Adrenal gland (tissue), 5 donors: Measurements from ENCODE around the gene ZNF224.

Experiments
- CTCF ChIP-seq, 6 experiments: fragments of 450-650 bp in 4 of 6; fragments of 200-600 bp in 2 of 6; sonication (generic) in 1 of 6; IDR thresholded peaks; 1 replicate in 5 of 6; 2 replicates in 1 of 6; pipeline versions ENCODE4 v1.5.1 to v1.8.0; 2016 to 2021; ENCODE audit warnings: antibody characterized with exemption in 6 of 6, mild to moderate bottlenecking in 2 of 6, moderate library complexity in 1 of 6
- POLR2A ChIP-seq, 2 donors: fragments of 450-650 bp; IDR thresholded peaks; one replicate each; pipeline ENCODE4 v1.6.1; 2017; ENCODE audit warnings: antibody characterized with exemption in 2 of 2, mild to moderate bottlenecking in 2 of 2, moderate library complexity in 1 of 2
- donor health status: DM: no; HTN: no; CAD: no.

- TF ChIP-seq POLR2A (IDR thresholded peaks at IDR 0.05) (peak in 1 of 2 donors; percentile 7), CTCF (IDR thresholded peaks at IDR 0.05) (no peak)
These were observed 47.9 kb downstream of the ZNF224 start for GRCh38 chr19:44142059-44142433.
